ENCODE data around the gene GET3. TPM values are rescaled to one million over a fixed set of nuclear protein-coding genes. Genes with fewer than 3 reads are reported as not detected.
"Not testable (repeated sequence)": the region's sequence is repeated elsewhere in the genome, so short reads cannot be mapped to it uniquely, and the experiment has no call there.

GET3 gene
- total RNA-seq, 2 experiments from 2014 or later, result 67.2 to 68.3 TPM

DNA sequence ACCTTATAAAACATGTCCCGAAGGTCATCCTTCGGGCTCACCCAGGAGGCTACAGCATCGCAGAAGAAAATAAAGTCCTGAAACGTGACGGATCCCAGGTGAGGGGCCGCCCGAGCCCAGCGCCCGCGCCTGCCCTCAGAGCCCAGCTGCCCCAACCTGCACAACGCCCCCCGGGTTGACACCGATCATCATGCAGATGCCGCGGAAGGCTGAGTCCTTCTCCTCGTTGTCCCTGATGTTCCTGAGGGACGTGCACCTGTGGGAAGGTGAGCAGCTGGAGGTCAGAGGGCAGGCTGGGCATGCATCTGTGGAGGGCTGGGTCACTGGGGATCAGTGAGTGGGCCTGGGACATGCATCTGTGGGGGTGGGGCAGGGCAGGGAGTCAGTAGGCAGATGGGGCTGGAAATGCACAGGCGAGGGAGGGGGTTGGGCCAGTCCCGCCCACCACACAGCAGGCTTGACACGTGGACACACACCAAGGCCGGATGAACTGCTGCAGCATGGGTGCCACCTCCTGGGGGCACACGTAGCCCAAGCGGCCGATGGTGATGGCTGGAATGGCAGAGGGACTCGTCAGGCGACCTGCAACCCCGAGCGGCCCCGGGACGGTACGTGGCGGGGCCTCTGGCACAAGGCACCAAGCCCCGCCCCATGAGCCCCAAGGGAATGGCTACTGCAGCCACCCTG lies 35.6 kb upstream of the GET3 start:
- CTCF ChIA-PET, result no interaction called here
- Mint-ChIP-seq H3K9me3 (no peaks in the 10 kb centered on the region), H3K27ac (no peak overlapping the region), H3K27me3 (no peaks in the 10 kb centered on the region), H3K4me1 (peaks cover 6% of the 10 kb centered on the region), H3K36me3 (ENCODE audit: low read depth) (peaks cover 38% of the 10 kb centered on the region), H3K4me3 (no peak overlapping the region)
- POLR2A ChIA-PET, result interaction anchor here (0.6 kb wide), 1 partner anchor 57 kb away, joined by 4 read pairs; no protein-coding TSS in a partner anchor
- DNase-seq, result no peak

- no peak overlapping the region for H3K27ac Mint-ChIP-seq
- no peak for DNase-seq
- H3K27me3 Mint-ChIP-seq, result no peaks in the 10 kb centered on the region
These were observed 34.3 kb upstream of the GET3 start for GRCh38 chr19:12703046-12703445.

DNA sequence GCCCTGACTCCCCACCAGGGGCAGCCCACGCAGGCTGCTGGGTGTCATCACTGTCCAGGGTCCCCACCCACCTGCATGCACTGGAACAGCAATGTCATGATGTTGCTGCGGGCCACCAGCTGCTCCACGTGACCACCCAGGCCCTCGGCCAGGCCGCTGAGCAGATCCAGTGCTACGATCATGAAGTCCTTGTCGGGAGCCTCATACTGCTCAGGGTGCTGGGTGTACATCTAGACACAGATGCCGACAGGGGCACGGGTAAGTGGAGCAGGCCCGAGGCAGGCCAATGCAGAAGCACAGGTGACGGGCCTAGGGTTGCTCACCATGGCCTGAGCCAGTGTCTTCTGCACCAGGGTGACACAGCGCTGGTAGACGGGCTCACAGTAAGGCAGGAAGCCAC lies 32.1 kb upstream of the GET3 start:
- CTCF ChIA-PET, result interaction anchor here (1.6 kb wide), 1 partner anchor 8 kb away, joined by 3 read pairs; the partner anchor contains the start of gene FBXW9
- no peaks in the 10 kb centered on the region for H3K4me1 Mint-ChIP-seq
- H3K9me3 Mint-ChIP-seq, result no peaks in the 10 kb centered on the region
- no peak for DNase-seq
- POLR2A ChIA-PET, result no interaction called here
- H3K36me3 Mint-ChIP-seq (ENCODE audit: low read depth), result peaks cover 40% of the 10 kb centered on the region
- H3K27me3 Mint-ChIP-seq, result no peaks in the 10 kb centered on the region
- H3K27ac Mint-ChIP-seq, result no peak overlapping the region
- no peak overlapping the region for H3K4me3 Mint-ChIP-seq

More at GRCh38 chr19:12703046-12703445, 34.3 kb upstream of the GET3 start:
- no peak overlapping the region for H3K4me3 Mint-ChIP-seq
- peaks cover 42% of the 10 kb centered on the region for H3K36me3 Mint-ChIP-seq (ENCODE audit: low read depth)
- peaks cover 2% of the 10 kb centered on the region for H3K4me1 Mint-ChIP-seq
- CTCF ChIA-PET, result interaction anchor here (1.5 kb wide), 1 partner anchor 94 kb away, joined by 3 read pairs; no protein-coding TSS in a partner anchor
- POLR2A ChIA-PET, result no interaction called here
- H3K9me3 Mint-ChIP-seq, result no peaks in the 10 kb centered on the region

GRCh38 chr19:12705654-12706331 lies 31.5 kb upstream of the GET3 start:
- Mint-ChIP-seq H3K27ac (no peak overlapping the region), H3K36me3 (ENCODE audit: low read depth) (peaks cover 46% of the 10 kb centered on the region), H3K9me3 (no peaks in the 10 kb centered on the region), H3K27me3 (no peaks in the 10 kb centered on the region), H3K4me1 (no peaks in the 10 kb centered on the region), H3K4me3 (no peak overlapping the region)
- ChIA-PET POLR2A (interaction anchor here (0.5 to 0.6 kb wide), 2 partner anchors 11 to 108 kb away, joined by 3 to 4 read pairs; no protein-coding TSS in a partner anchor), CTCF (interaction anchor here (1.6 kb wide), 1 partner anchor 9 kb away, joined by 3 read pairs; the partner anchor contains the start of gene FBXW9)
- DNase-seq, result no peak

- CTCF ChIA-PET, result interaction anchor here (1.6 kb wide), 1 partner anchor 9 kb away, joined by 3 read pairs; the partner anchor contains the start of gene FBXW9
- H3K4me1 Mint-ChIP-seq, result no peaks in the 10 kb centered on the region
- no peaks in the 10 kb centered on the region for H3K27me3 Mint-ChIP-seq
- no peaks in the 10 kb centered on the region for H3K9me3 Mint-ChIP-seq
- peaks cover 46% of the 10 kb centered on the region for H3K36me3 Mint-ChIP-seq (ENCODE audit: low read depth)
- no peak for DNase-seq
- POLR2A ChIA-PET, result interaction anchor here (0.6 kb wide), 1 partner anchor 11 kb away, joined by 3 read pairs; no protein-coding TSS in a partner anchor
- H3K27ac Mint-ChIP-seq, result no peak overlapping the region
- H3K4me3 Mint-ChIP-seq, result no peak overlapping the region
These were observed 31.0 kb upstream of the GET3 start for GRCh38 chr19:12706332-12706718.

DNA sequence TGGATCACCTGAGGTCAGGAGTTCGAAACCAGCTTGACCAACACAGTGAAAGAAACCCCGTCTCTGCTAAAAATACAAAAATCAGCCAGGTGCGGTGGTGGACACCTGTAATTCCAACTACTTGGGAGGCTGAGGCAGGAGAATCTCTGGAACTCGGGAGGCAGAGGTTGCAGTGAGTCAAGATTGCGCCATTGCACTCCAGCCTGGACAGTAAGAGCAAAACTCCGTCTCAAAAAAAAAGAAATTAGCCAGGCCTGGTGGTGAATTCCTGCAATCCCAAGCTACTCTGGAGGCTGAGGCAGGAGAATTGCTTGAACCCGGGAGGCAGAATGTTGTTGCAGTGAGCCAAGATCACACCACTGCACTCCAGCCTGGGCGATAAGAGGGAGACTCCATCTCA lies 28.7 kb upstream of the GET3 start:
- H3K9me3 Mint-ChIP-seq, result no peaks in the 10 kb centered on the region
- H3K27ac Mint-ChIP-seq, result no peak overlapping the region

GRCh38 chr19:12711187-12711586 lies 26.1 kb upstream of the GET3 start:
- H3K4me3 Mint-ChIP-seq, result no peak overlapping the region
- H3K9me3 Mint-ChIP-seq, result no peaks in the 10 kb centered on the region
- ChIA-PET POLR2A (no interaction called here), CTCF (no interaction called here)
- H3K27ac Mint-ChIP-seq, result no peak overlapping the region
- no peaks in the 10 kb centered on the region for H3K4me1 Mint-ChIP-seq
- DNase-seq, result no peak
- H3K27me3 Mint-ChIP-seq, result no peaks in the 10 kb centered on the region
- peaks cover 50% of the 10 kb centered on the region for H3K36me3 Mint-ChIP-seq (ENCODE audit: low read depth)

More for the DNA sequence above, 28.7 kb upstream of the GET3 start:
- peaks cover 48% of the 10 kb centered on the region for H3K36me3 Mint-ChIP-seq (ENCODE audit: low read depth)
- H3K4me3 Mint-ChIP-seq, result no peak overlapping the region
- no peaks in the 10 kb centered on the region for H3K27me3 Mint-ChIP-seq
- ChIA-PET CTCF (interaction anchor here (0.6 to 1.0 kb wide), 5 partner anchors 14 to 550 kb away, joined by 3 to 5 read pairs (median 4); no protein-coding TSS in a partner anchor), POLR2A (no interaction called here)
- no peaks in the 10 kb centered on the region for H3K4me1 Mint-ChIP-seq
- no peak for DNase-seq

DNA sequence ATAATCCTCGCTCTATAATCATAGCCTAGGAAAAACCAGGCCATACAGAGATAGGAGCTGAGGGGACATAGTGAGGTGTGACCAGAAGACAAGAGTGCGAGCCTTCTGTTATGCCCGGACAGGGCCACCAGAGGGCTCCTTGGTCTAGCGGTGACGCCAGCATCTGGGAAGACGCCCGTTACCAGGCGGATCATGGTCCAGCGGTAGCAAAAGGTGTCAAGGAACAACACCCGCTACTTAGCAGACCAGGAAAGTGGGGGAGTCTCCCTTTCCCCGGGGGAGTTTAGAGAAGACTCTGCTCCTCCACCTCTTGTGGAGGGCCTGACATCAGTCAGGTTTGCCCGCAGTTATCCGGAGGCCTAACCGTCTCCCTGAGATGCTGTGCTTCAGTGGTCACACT lies 25.2 kb upstream of the GET3 start:
- POLR2A ChIA-PET, H3K9me3 Mint-ChIP-seq, DNase-seq, H3K27me3 Mint-ChIP-seq, H3K27ac Mint-ChIP-seq, H3K4me1 Mint-ChIP-seq, CTCF ChIA-PET, H3K4me3 Mint-ChIP-seq: not testable (repeated sequence)
- H3K36me3 Mint-ChIP-seq (ENCODE audit: low read depth), result peaks cover 46% of the 10 kb centered on the region

DNA sequence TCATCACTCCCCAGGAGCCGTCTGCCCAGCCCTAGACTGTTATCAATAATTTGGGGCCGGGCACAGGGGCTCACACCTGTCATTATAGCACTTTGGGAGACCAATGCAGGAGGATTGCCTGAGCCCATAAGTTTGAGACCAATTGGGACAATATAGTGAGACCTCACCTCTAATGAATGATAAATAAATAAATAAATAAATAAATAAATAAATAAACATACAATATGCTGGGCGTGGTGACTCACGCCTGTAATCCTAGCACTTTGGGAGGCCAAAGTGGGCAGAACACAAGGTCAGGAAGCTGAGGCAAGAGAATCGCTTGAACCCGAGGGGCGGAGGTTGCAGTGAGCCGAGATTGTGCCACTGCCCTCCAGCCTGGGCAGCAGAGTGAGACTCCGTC lies 24.0 kb upstream of the GET3 start:
- CTCF ChIA-PET, result interaction anchor here (1.0 to 1.4 kb wide), 2 partner anchors 9 to 45 kb away, joined by 3 read pairs; no protein-coding TSS in a partner anchor
- POLR2A ChIA-PET, H3K4me1 Mint-ChIP-seq, DNase-seq, H3K27ac Mint-ChIP-seq, H3K4me3 Mint-ChIP-seq, H3K27me3 Mint-ChIP-seq, H3K9me3 Mint-ChIP-seq: not testable (repeated sequence)
- peaks cover 47% of the 10 kb centered on the region for H3K36me3 Mint-ChIP-seq (ENCODE audit: low read depth)

DNA sequence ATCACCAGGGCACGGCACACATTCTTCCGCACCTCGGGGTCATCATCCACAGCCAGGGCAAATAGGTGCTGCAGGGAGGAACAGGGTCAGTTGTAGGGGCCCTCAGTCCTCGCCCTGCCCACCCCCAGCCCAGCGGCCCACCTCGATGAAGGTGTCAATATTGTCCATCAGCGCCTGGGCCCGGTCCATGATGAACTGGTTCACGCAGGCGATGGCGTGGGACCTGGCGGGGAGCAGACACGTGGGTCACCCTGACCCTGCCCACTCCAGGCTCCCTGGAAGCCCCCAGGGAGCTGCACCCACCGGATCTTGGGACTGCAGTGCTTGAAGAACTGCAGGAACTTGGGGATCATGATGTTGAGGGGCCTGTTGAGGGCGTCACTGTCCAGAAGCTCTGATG lies 22.2 kb upstream of the GET3 start:
- Mint-ChIP-seq H3K9me3 (no peaks in the 10 kb centered on the region), H3K4me1 (peaks cover 13% of the 10 kb centered on the region), H3K4me3 (no peak overlapping the region), H3K27ac (no peak overlapping the region), H3K36me3 (ENCODE audit: low read depth) (peaks cover 52% of the 10 kb centered on the region), H3K27me3 (no peaks in the 10 kb centered on the region)
- DNase-seq, result no peak
- POLR2A ChIA-PET, result no interaction called here
- CTCF ChIA-PET, result interaction anchor here (1.9 kb wide), 1 partner anchor 19 kb away, joined by 6 read pairs; no protein-coding TSS in a partner anchor

DNA sequence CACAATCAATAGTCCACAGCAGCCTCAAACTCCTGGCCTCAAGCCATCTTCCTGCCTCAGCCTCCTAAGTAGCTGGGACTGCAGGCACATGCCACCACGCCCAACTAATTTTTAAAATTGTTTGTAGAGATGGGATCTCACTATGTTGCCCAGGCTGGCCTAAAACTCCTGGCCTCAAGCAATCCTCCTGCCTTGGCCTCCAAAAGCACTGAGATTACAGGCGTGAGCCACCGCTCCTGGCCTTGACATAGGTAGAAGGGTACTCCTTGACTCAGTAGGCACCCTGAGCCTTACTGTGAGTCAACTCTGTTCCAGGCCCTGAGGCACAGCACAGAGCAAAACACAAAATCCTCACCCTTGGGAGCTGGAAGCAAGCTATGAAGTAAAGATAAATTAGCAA lies 21.4 kb upstream of the GET3 start:
- H3K36me3 Mint-ChIP-seq (ENCODE audit: low read depth), result peaks cover 49% of the 10 kb centered on the region
- ChIA-PET CTCF (interaction anchor here (1.9 kb wide), 1 partner anchor 18 kb away, joined by 6 read pairs; no protein-coding TSS in a partner anchor), POLR2A (no interaction called here)
- no peaks in the 10 kb centered on the region for H3K27me3 Mint-ChIP-seq
- no peak for DNase-seq
- no peaks in the 10 kb centered on the region for H3K9me3 Mint-ChIP-seq
- no peak overlapping the region for H3K4me3 Mint-ChIP-seq
- no peak overlapping the region for H3K27ac Mint-ChIP-seq
- H3K4me1 Mint-ChIP-seq, result peaks cover 19% of the 10 kb centered on the region

DNA sequence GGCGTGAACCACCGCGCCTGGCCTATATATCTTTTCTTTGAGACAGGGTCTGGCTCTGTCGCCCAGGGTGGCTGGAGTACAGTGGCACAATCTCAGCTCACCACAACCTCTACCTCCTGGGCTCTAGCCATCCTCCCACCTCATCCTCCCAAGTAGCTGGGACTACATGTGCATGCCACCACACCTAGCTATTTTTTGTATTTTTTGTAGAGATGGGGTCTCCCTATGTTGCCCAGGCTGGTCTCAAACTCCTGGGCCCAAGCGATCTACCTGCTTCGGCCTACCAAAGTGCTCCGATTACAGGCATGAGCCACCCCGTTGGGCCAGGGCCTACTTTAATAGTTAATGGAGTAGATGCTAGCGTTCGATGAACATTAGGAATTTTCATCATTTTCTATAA lies 17.0 kb upstream of the GET3 start:
- DNase-seq, result no peak
- Mint-ChIP-seq H3K36me3 (ENCODE audit: low read depth) (peaks cover 32% of the 10 kb centered on the region), H3K9me3 (no peaks in the 10 kb centered on the region), H3K4me3 (peak overlapping the region; percentile 79), H3K27me3 (no peaks in the 10 kb centered on the region), H3K27ac (peak overlapping the region; percentile 87), H3K4me1 (peaks cover 39% of the 10 kb centered on the region)
- POLR2A ChIA-PET, result no interaction called here
- CTCF ChIA-PET, result interaction anchor here (0.5 to 2.1 kb wide), 2 partner anchors 13 to 1117 kb away, joined by 3 to 6 read pairs; no protein-coding TSS in a partner anchor
